ENCODE data around the gene CRYGN.

CRYGN gene

GRCh38 chr7:151460474-151460855 lies 20.5 kb upstream of the CRYGN start:
- in situ Hi-C loops (cut with HindIII; ENCODE audit: low sequenced_read_pairs): no loop called here

DNA sequence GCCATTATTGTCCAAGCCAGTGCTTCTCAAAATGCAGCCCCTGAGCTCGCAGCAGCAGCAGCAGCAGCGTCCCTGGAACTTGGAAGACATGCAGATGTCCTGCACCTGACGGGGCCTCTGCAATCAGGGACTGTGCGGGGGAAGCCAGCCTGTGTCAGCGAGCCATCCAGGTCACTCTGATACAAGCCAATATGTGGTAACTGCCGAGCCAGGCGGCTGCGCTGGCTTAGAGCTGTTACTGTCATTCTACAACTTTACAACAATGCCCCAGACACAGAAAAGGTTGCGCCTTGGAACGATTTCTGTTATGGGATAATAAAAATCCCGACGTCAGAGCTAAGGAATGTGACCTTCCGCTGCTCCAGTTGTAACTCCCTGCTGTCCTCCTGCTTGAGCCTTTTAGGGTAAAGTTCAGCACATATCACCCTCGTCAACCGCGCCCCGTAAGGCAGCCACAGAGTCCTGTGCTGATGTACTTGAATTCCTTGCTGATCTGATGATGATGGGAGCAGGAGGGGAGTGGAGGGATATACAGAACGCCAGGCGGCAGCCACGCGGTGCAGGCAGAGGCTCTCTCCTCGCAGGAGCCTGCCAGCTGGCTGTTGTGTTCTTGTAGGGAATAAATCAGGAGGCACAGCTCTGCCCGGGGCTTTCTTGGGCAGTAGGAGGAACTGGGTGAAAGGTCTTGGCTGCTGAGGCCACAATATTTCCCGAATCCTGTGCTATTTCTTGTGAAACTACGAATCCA lies 20.0 kb upstream of the CRYGN start:
- in situ Hi-C loops (cut with HindIII; ENCODE audit: low sequenced_read_pairs): no loop called here

- in situ Hi-C loops (cut with HindIII; ENCODE audit: low sequenced_read_pairs): no loop called here
Measured at GRCh38 chr7:151457534-151457933, 17.6 kb upstream of the CRYGN start.

GRCh38 chr7:151456782-151457181 lies 16.8 kb upstream of the CRYGN start:
- in situ Hi-C loops (cut with HindIII; ENCODE audit: low sequenced_read_pairs): no loop called here

- in situ Hi-C loops (cut with HindIII; ENCODE audit: low sequenced_read_pairs): no loop called here
Measured at GRCh38 chr7:151456276-151456675, 16.3 kb upstream of the CRYGN start.

- in situ Hi-C loops (cut with HindIII; ENCODE audit: low sequenced_read_pairs): no loop called here
Measured at GRCh38 chr7:151455690-151456089, 15.7 kb upstream of the CRYGN start.

DNA sequence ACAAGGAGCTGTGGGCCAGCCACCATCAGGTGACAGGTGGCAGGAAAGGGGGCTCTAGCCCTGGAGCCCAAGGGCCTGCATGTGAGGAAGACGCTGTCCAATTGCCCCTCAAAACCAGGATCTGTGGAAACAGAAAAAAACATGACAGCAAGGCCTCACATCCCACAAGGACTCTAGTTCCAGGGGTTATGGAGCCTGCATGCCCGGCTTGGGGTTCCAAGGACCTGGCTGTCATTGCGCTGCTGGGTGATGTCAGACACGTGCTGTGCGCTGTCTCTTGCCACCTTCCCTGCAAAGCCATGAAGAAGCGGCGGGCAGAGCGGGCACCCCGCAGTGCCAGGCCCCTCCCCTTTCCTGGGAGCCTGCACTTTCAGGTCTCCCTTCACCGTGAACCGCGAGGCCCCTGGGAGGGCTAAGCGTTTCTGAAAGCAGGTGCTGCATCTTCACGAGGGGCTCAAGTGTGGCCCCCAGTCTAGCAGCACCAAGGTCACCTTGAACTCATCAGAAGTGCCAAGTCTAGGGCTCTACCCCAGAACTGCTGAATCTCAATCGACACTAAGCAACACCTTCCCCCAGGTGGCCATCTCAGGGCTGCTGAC lies 15.1 kb upstream of the CRYGN start:
- in situ Hi-C loops (cut with HindIII; ENCODE audit: low sequenced_read_pairs): no loop called here

DNA sequence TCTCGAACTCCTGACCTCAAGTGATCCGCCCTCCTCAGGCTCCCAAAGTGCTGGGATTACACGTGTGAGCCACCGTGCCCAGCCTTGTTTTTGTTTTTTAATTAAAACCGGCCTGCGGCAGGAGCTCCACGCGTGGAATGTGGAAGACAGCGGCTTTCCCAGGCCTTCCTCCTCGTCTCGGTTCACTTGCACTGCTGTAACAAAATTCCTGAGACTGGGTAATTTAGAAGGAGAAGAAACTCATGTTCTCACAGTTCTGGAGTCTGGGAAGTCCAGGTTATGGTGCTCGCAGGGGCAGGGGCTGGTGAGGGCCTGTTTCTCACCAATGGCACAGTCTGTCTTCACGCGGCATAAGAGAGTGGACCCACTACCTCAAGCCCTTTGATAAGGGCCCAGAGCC lies 14.4 kb upstream of the CRYGN start:
- in situ Hi-C loops (cut with HindIII; ENCODE audit: low sequenced_read_pairs): no loop called here

- in situ Hi-C loops (cut with HindIII; ENCODE audit: low sequenced_read_pairs): no loop called here
Measured at GRCh38 chr7:151453326-151453791, 13.4 kb upstream of the CRYGN start.

DNA sequence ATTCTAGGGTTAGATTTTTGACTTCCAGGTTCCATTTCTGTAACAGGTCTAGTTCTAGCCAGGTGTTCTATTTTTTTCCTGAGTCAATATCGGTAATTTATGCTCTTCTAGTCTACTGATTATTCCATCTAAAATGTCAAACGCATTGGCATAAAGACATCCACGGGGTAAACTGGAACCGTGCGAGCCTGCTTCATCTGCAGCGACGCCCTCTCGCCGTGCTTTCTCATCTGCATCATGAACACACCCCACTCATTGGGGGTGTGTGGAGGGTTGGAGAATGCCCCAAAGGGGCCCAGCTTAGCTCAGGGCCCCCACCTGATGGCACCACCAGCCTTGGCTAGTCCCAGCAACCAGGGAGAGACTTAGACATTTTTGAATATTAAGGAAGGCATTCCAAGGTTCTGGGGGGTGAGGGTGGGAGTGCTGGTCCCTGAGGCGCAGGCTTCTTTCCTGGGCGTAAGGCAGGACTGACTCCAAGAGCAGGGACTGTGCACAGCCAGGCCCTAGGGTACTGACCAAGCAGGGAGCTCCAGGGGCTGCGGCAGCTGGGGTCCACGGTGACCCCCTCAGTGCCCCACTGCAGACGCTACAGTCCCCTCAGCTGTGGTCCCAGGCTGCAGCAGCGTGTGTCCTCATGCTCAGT lies 12.9 kb upstream of the CRYGN start:
- in situ Hi-C loops (cut with HindIII; ENCODE audit: low sequenced_read_pairs): no loop called here

- in situ Hi-C loops (cut with HindIII; ENCODE audit: low sequenced_read_pairs): no loop called here
Measured at GRCh38 chr7:151451626-151452571, 12.0 kb upstream of the CRYGN start.

DNA sequence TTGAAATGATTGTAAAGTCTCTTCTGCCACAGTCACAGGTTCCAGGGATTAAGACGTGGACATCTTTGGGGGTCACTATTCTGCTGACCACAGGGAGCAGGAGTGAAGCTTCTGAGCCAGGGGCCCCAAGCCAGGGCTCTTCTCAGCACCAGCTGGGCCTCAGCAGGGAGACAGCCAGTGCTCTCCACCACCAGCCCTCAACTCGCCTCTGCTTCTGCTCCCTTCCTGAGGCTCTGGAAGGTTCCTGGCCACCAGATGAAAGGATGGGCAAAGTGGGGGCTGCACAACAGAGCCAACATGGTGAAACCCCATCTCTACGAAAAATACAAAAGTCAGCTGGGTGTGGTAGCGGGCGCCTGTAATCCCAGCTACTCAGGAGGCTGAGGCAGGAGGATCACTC lies 11.2 kb upstream of the CRYGN start:
- in situ Hi-C loops (cut with HindIII; ENCODE audit: low sequenced_read_pairs): no loop called here

GRCh38 chr7:151449990-151450389 lies 10.0 kb upstream of the CRYGN start:
- in situ Hi-C loops (cut with HindIII; ENCODE audit: low sequenced_read_pairs): no loop called here

DNA sequence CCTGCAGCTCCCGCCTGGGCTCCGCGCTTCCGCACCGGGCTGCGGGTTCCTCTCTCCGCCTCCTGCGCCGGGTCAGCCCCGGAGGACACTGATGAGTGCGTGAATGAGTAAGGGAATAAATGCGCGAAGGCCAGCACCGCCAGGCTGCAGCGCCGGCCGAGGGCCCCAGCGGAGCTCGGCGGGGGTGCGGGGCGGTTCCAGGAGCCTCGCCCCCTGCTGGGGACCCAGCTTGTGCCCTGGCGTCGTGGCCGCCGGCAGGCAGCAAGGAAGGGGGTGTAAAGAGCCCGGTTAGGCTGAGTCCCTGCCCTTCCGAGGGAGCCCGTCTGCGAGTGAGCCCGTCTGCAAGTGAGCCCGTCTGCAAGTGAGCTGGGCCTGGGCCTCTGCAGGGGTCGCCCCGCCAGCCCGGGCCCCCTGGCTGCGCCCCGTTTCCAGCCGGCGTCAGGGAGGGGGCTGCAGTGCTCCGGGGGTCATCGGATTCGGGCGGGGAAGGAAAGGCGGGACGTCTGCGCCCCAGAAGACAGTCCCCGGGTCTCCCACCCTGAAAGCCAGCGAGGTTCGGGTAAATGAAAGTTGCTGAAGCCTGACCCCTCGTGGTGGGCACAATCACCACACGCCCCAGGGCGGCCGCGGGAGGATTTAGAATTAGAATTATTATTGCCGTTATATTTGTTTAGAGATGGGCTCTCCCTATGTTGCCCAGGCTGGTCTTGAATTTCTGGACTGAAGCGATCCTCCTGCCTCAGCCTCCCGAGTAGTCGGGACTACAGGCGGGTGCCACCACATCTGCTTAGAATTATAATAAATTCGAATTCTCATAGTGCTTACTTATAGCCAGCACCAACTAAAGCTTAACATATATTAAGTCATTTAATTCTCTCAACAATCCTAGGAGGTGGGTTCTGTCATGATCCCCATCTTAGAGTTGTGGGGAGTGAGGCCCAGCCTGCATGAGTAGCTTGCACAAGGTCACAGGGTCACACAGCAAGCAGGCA lies 8.6 kb upstream of the CRYGN start:
- in situ Hi-C loops (cut with HindIII; ENCODE audit: low sequenced_read_pairs): no loop called here

DNA sequence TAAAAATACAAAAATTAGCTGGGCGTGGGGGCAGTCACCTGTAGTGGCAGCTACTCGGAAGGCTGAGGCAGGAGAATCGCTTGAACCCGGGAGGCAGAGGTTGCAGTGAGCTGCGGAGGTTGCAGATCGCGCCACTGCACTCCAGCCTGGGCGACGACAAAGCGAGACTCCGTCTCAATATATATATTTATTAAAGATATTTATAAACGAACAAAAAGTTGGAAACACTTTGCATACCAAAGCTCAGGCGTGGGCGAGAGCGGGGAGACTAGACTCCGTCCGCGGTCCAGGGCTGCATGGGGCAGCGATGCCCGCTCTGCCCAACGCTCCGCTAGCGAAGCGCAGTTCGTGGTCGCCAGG lies 7.9 kb upstream of the CRYGN start:
- in situ Hi-C loops (cut with HindIII; ENCODE audit: low sequenced_read_pairs): no loop called here

DNA sequence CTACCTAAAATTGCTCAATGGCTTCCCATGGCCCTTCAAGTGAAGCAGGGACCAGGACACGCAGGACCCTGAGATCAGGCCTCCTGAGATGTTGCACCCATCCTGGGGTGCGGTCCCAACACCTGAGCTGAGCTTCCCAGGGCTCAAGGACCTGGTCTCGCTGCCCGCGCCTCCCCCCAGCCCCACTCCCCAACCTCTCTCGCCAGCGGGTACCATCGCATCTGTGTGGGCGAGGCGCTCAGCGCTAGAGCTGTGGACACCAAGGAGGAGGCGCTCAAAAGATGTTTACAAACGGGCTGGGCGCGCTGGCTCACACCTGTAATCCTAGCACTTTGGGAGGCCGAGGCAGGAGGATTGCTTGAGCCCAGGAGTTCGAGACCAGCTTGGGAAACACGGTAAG lies 7.4 kb upstream of the CRYGN start:
- in situ Hi-C loops (cut with HindIII; ENCODE audit: low sequenced_read_pairs): no loop called here

DNA sequence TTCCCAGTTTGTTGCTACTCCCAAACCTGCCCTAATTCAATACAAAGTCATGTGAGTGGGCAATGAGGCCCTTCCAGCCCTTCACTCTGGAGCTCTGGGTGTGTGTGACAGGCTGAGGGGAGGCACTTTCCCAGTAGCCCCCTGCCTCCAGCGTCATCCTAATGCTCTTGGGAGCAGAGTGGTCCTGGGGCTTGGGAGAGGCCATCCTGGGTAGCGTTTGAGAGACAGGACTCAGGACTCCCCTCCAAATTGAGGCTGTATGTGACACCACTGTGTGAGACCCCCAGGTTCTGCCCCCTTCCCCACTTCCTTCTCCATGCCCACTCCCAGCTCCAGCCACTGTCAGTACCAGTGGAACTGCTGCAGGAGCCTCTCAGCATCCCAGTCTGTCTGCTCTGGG lies 6.5 kb upstream of the CRYGN start:
- in situ Hi-C loops (cut with HindIII; ENCODE audit: low sequenced_read_pairs): no loop called here

DNA sequence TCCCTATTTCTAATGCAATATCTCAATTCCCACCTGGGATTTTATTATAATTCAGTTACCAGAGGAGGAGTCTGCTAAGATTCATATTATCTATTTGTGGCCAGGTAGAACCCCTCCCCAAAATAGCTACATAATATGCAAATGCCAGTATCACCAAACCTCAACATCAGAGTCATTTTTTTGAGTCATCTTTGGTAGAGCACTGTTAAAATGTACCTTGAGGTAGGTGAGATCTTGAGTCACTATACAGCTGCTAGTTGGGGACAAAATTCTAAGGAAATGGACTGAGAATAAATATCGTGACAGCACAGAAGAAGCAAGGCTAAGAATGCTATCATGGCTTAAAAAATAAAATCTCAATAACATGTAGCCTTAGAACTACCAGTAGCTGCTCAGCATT lies 4.7 kb upstream of the CRYGN start:
- in situ Hi-C loops (cut with HindIII; ENCODE audit: low sequenced_read_pairs): loop anchor here (5.0 kb wide), 1 partner anchor 77 kb away; no protein-coding TSS in a partner anchor

- in situ Hi-C loops (cut with HindIII; ENCODE audit: low sequenced_read_pairs): loop anchor here (5.0 kb wide), 1 partner anchor 76 kb away; no protein-coding TSS in a partner anchor
Measured at GRCh38 chr7:151442776-151443496, 3.0 kb upstream of the CRYGN start.
